Ascending aorta (tissue), 2 donors: ENCODE results near the gene NUP93. TPM values are rescaled to one million over a fixed set of nuclear protein-coding genes. Genes with fewer than 3 reads are reported as not detected.

Experiments used
- DNase-seq, 2 donors: peaks; one replicate each; pipeline ENCODE4 v3.0.0-alpha.2; 2019; ENCODE audit warnings: low spot score in 2 of 2
- H3K27ac ChIP-seq, 2 donors: fragments of 200-600 bp; sonication (generic); one replicate each; pipeline ENCODE4 v1.5.1; 2016 to 2017; ENCODE audit warnings: mild to moderate bottlenecking in 1 of 2
- H3K27me3 ChIP-seq: fragments of 200-600 bp; sonication (generic); one replicate; pipeline ENCODE4 v1.5.1; 2017
- H3K36me3 ChIP-seq, 2 donors: fragments of 200-600 bp; sonication (generic); one replicate each; pipeline ENCODE4 v1.5.1; 2016
- H3K4me1 ChIP-seq, 2 donors: fragments of 200-600 bp; sonication (generic); one replicate each; pipeline ENCODE4 v1.5.1; 2016 to 2017; ENCODE audit warnings: mild to moderate bottlenecking in 1 of 2
- H3K4me3 ChIP-seq, 2 donors: fragments of 200-600 bp; sonication (generic); one replicate each; pipeline ENCODE4 v1.5.1; 2016 to 2017; ENCODE audit warnings: mild to moderate bottlenecking in 1 of 2
- H3K9me3 ChIP-seq, 2 donors: fragments of 200-600 bp; sonication (generic); one replicate each; pipeline ENCODE4 v1.5.1; 2016
- CTCF ChIP-seq, 3 experiments: fragments of 200-600 bp in 2 of 3; fragments of 450-650 bp in 1 of 3; sonication (generic) in 2 of 3; IDR thresholded peaks; one replicate each; pipeline ENCODE4 v1.5.1; 2016 to 2019; ENCODE audit warnings: antibody characterized with exemption in 3 of 3, mild to moderate bottlenecking in 1 of 3, moderate library complexity in 1 of 3
- intact Hi-C: fragments of 100-400 bp; cut with DNase I; formaldehyde crosslinking; loops from one replicate; pipeline ENCODE4 v1.15.1; 2023
- total RNA-seq: library from RNA; depleted of rRNA; stranded (reverse); fragments of >200 nt; gene quantifications from one replicate; pipeline ENCODE4 v1.1.0, GENCODE V29; 2016

NUP93 gene
- total RNA-seq, 1 donor from 2014 or later = 419 TPM

DNA sequence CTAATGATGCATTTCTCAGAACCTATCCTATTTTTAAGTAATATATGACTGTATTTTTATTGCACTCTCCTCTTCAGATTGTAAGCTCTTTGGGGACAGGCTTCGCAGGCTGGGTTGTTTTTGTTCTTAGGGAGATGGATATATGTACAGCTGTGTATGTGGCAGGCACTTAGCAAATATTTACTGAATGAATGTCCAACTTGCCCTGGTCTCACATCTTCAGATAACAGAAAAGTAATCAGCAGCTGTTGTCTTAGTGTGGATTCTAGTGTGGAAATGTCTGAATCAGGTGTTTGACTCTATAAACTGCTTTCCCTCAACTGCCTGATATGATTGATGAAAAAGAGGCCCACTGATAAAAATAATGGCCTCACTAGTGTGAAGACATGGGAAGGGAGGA lies 88.0 kb downstream of the NUP93 start:
- TF ChIP-seq CTCF (IDR thresholded peaks at IDR 0.05) = no peak
- Histone ChIP-seq H3K36me3 (peaks cover 0 to 30% of the 10 kb centered on the region in 2 donors), H3K27me3 (no peaks in the 10 kb centered on the region), H3K4me1 (no peaks in the 10 kb centered on the region), H3K4me3 (no peak overlapping the region), H3K27ac (no peak overlapping the region), H3K9me3 (no peaks in the 10 kb centered on the region)
- DNase-seq = no peak
- intact Hi-C loops = no loop called here

DNA sequence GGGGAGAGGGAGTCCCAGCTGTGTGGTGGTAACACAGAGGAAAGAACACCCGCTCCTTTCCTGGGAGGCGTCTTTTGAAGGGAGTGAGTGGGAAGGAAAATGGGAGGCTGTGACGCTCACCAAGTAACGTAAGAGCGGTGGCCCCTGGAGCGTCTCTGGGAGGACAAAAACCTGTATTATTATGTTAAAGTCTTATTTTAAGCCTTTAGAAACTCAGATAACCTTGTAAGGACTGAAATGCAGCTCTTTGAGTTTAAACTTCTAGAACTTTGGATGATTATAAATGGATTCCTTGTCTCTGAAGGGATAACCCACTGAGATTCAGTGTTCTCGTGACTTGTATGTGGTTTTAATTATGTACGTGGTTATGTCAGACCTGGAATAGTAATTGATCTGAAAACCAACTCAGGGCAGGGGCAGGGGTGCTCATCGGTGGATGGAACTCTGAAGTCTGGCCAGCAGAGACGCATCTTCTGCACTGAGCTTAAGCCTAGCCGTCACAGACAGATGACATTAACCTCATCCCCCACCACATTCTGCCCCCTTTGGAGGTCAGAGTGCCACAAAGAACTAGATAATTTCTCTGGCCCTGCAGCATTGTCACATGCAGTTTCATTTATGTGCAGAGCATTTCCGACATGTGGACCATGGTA lies 93.3 kb downstream of the NUP93 start:
- Histone ChIP-seq H3K9me3 (no peaks in the 10 kb centered on the region), H3K27ac (no peak overlapping the region), H3K27me3 (no peaks in the 10 kb centered on the region), H3K4me3 (no peak overlapping the region), H3K36me3 (peaks cover 3 to 51% of the 10 kb centered on the region in 2 donors), H3K4me1 (no peaks in the 10 kb centered on the region)
- TF ChIP-seq CTCF (IDR thresholded peaks at IDR 0.05) = no peak
- intact Hi-C loops = no loop called here
- DNase-seq = no peak

DNA sequence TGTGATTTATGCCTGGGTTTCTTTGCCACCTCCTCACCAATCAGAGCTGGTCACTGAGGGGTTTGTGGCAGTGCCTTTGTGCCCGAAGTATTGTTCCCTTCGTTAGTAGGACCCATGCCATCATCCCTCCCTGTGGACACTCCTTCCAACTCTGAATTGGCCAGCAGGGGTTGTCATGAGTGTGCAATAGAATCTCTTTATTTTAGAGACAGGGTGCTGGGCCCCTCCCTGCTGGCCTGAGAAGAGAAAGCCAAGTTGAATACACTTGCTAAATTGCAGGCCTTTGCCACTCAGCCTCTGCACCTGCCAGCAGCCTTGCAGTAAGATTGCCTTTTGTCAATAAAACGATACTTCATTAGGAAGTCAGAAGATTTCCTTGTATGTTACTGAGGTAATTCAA lies 94.4 kb downstream of the NUP93 start:
- TF ChIP-seq CTCF (IDR thresholded peaks at IDR 0.05) = no peak
- no peak overlapping the region for H3K4me3 ChIP-seq
- no peaks in the 10 kb centered on the region for H3K9me3 ChIP-seq
- intact Hi-C loops = no loop called here
- no peak overlapping the region for H3K27ac ChIP-seq
- no peak for DNase-seq
- H3K27me3 ChIP-seq = no peaks in the 10 kb centered on the region
- H3K36me3 ChIP-seq = peaks cover 3 to 55% of the 10 kb centered on the region in 2 donors
- H3K4me1 ChIP-seq = no peaks in the 10 kb centered on the region

GRCh38 chr16:56824804-56825203 lies 94.9 kb downstream of the NUP93 start:
- peaks cover 3 to 50% of the 10 kb centered on the region in 2 donors for H3K36me3 ChIP-seq
- H3K27ac ChIP-seq = no peak overlapping the region
- intact Hi-C loops = no loop called here
- H3K4me1 ChIP-seq = no peaks in the 10 kb centered on the region
- H3K4me3 ChIP-seq = no peak overlapping the region
- H3K9me3 ChIP-seq = no peaks in the 10 kb centered on the region
- H3K27me3 ChIP-seq = no peaks in the 10 kb centered on the region
- no peak for DNase-seq
- no peak for TF ChIP-seq CTCF (IDR thresholded peaks at IDR 0.05)

GRCh38 chr16:56825826-56826225 lies 95.9 kb downstream of the NUP93 start:
- Histone ChIP-seq H3K36me3 (peaks cover 7 to 47% of the 10 kb centered on the region in 2 donors), H3K4me3 (no peak overlapping the region), H3K4me1 (no peaks in the 10 kb centered on the region), H3K27me3 (no peaks in the 10 kb centered on the region), H3K27ac (no peak overlapping the region), H3K9me3 (no peaks in the 10 kb centered on the region)
- DNase-seq = no peak
- intact Hi-C loops = no loop called here
- TF ChIP-seq CTCF (IDR thresholded peaks at IDR 0.05) = no peak

DNA sequence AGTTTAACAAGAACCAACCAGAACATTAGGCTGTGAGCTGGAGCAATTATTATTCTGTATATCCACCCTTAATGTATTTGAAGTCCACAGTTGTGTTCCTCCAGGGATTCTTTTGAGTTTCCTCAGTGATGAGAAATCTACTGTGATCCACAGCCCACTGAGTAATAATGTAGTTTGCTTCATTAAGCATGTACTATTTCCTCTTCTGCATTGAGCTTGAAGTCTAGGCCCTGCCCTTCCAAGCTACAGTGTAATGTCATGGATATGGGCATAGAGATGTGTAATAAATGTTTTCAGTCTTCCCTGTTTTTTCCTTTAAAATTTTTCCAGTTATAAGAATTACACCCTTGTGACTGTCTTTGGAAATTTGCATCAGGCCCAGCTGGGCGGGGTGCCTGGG lies 98.7 kb downstream of the NUP93 start:
- no peak for TF ChIP-seq CTCF (IDR thresholded peaks at IDR 0.05)
- intact Hi-C loops = no loop called here
- no peak overlapping the region for H3K27ac ChIP-seq
- H3K36me3 ChIP-seq = peaks cover 21 to 46% of the 10 kb centered on the region in 2 donors
- H3K9me3 ChIP-seq = no peaks in the 10 kb centered on the region
- H3K4me1 ChIP-seq = no peaks in the 10 kb centered on the region
- no peaks in the 10 kb centered on the region for H3K27me3 ChIP-seq
- no peak for DNase-seq
- no peak overlapping the region for H3K4me3 ChIP-seq
